Hematopoietic multipotent progenitor cell treated with erythropoietin and hydrocortisone succinate and interleukin-3 and kit ligand, for 6 days (in vitro differentiated cells): ENCODE data around the gene ADGRE2.
"Not testable (repeated sequence)": the region's sequence is repeated elsewhere in the genome, so short reads cannot be mapped to it uniquely, and the experiment has no call there.

ENCODE experiments used
- DNase-seq: peaks from one replicate; pipeline ENCODE4 v3.0.0-alpha.2; 2015

ADGRE2 gene

DNA sequence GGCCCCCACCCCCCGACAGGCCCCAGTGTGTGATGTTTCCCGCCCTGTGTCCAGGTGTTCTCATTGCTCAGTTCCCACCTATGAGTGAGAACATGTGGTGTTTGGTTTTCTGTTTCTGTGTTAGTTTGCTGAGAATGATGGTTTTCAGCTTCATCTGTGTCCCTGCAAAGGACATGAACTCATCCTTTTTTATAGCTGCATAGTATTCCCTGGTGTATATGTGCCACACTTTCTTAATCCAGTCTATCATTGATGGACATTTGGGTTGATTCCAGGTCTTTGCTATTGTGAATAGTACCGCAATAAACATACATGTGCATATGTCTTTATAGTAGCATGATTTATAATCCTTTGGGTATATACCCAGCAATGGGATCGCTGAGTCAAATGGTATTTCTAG lies 715 bp downstream of the ADGRE2 start:
- not testable (repeated sequence) for DNase-seq

GRCh38 chr19:14775869-14776586 lies 2.3 kb downstream of the ADGRE2 start:
- DNase-seq, result peak; percentile 65

DNA sequence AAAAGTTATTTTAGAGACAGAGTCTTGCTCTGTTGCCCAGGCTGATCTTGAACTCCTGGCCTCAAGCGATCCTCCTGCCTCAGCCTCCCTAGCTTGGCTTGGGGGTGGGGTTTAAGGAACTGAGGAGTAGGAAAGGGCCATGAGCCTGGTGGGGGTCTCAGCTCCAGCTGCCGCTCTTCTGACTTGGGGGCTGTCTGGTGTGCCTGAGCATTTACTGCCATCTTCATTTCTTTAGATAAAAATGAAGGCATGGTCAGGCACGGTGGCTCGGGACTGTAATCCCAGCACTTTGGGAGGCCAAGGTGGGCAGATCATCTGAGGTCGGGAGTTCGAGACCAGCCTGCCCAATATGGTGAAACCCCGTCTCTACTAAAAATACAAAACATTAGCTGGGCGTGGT lies 3.0 kb downstream of the ADGRE2 start:
- not testable (repeated sequence) for DNase-seq

DNA sequence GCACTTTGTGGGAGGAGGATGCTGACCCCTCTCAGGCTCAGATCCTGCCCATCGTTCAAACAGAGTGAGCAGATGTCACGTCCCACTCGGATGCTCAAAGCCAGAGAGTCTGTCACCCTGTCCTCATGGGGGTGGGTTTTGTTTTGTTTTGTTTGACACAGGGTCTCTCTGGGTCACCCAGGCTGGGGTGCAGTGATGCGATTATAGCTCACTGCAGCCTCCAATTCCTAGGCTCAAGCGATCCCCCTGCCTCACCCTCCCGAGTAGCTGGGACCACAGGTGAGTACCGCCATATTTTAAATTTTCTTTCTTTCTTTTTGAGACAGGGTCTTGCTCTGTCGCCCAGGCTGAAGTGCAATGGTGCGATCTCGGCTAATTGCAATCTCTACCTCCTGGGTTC lies 4.0 kb downstream of the ADGRE2 start:
- DNase-seq, result no peak

DNA sequence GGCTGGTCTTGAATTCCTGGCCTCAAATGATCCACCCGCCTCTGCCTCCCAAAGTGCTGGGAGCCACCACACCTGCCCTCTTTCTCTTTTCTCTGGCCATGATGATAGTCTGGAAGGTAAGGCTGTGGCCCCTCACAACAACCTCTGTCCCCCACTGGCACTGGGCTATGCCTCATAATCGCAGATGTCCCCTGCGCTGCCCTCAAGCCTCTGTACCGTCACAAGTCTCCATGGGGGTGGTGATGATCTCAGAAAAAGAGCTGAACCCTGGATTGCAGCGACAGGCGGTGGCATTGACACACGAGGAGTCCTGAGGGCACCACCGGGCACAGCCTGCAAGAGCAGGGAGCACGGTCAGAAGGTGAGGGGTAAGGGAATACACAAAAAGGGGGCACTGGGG lies 4.6 kb downstream of the ADGRE2 start:
- DNase-seq, result not testable (repeated sequence)

- DNase-seq, result no peak
These were observed 5.4 kb downstream of the ADGRE2 start for GRCh38 chr19:14772995-14773394.

GRCh38 chr19:14772467-14772866 lies 5.9 kb downstream of the ADGRE2 start:
- DNase-seq, result no peak

DNA sequence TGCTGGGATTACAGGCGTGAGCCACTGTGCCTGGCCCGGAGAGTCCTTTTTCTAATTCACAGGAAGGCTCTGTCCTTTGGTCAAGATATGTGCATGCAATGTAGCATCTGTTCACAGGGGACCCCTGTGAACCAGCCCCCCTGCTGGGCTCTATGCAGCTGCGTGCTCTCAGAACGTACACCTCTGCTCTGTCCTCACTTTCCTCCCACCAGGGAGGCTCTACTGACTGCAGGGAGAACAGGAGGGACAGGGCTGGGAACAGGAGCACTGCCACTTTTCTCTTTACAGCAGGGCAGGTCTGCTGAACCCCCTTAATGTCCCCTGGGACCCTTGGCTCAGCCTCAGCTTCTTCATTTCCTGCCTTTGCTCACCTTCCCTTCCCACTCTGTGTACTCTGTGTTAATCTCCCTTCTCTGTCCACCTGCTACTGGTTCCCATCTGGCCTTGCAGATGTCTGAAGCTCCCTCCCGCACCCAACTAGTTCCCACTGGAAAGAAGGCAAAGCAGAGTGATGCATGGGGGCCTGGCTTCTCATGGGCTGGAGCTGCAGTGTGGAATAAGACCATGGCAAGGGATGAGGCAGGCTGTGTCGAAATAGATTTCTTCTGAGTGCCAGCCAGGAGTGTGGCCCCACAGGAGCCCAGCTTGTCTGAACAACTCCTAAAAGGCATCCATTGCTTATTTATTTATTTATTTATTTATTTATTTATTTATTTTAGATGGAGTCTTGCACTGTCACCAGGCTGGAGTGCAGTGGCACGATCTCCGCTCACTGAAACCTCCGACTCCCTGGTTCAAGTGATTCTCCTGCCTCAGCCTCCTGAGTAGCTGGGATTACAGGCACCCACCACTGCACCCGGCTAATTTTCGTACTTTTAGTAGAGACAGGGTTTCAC lies 7.2 kb downstream of the ADGRE2 start:
- no peak for DNase-seq

DNA sequence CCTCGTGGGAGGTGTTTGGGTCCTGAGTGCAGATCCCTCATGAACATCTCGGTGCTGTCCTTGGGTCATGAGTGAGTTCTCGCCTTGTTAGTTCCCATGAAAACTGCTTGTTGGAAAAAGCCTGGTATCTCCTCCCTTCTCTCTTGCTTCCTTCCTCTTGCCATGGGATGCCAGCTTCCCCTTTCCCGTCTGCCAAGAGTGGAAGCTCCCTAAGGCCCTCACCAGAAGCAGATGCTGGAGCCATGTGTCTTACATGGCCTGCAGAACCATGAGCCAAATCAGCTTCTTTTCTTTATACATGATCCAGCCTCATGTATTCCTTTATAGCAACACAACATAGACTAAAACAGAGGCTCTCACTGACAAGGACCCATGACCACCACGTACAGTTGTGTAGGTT lies 8.2 kb downstream of the ADGRE2 start:
- no peak for DNase-seq

- DNase-seq, result no peak
These were observed 9.2 kb downstream of the ADGRE2 start for GRCh38 chr19:14769201-14769600.

- DNase-seq, result no peak
These were observed 10.4 kb downstream of the ADGRE2 start for GRCh38 chr19:14768001-14768400.

DNA sequence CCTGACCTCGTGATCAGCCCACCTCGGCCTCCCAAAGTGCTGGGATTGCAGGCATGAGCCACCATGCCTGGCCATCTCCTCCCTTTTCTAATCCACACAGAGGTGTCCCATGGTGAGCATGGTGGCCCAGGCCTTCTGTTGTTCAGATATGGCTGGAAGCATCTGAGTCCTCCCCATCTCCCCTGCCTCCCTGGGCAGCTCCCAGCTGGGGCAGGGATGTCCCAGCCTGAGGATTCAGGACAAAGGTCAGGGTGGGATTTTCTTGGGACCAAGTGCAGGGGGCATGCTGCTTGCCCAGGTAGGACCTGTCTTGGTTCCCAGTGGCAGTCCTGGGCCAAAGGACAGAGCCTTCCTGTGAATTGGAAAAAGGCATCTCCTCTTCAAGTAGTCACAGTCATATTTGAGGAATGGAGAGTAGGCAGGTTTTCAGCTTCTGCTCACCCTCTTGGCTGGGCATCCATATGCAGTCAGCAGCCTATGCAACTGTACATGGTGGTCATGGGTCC lies 10.8 kb downstream of the ADGRE2 start:
- no peak for DNase-seq

- DNase-seq, result not testable (repeated sequence)
These were observed 12.5 kb downstream of the ADGRE2 start for GRCh38 chr19:14765841-14766240.

GRCh38 chr19:14765403-14765802 lies 13.0 kb downstream of the ADGRE2 start:
- DNase-seq, result not testable (repeated sequence)

DNA sequence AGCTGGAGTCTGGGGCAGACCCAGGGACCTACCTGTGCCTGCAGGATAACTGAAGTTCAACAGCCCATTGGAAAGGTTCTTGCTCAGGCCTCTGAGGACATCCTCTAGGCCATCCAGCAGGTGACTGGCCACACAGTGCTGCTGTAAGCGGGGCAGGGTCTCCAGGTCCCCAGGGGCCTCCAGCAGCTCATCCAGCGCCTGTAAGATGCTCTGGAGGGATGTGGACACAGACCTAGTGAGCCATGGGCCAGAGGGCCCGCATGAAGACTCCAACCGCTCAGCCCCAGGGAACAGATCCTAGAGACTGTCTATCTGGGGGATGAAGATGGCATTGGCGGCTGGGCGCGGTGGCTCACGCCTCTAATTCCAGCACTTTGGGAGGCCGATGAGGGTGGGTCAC lies 14.0 kb downstream of the ADGRE2 start:
- DNase-seq, result no peak

DNA sequence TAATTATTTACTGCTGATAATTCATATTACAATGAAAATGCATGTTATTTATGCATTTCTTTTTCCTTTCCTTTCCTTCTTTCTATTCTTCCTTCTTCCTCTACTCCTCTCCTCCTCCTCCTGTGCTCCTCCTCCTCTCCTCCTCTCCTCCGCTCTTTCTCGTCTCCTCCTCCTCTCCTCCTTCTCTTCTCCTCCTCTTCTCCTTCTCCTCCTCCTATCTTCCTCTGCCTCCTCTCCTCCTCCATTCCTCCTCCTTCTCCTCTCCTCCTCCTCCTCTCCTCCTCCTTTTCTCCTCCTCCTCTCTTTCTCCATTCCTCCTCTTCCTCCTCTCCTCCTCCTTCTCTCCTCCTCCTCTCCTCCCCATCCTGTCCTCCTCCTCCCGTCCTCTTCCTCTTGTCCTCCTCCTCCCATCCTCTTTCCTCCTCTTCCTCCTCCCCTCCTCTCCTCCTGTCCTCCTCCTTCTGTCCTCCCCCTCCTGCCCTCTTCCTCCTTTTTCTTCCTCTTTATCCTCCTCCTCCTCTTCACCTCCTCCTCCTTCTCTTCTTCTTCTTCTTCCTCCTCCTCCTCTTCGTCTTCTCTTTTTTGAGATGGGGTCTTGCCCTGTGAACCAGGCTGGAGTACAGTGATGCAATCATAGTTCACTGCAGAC lies 14.7 kb downstream of the ADGRE2 start:
- no peak for DNase-seq

- no peak for DNase-seq
These were observed 16.2 kb downstream of the ADGRE2 start for GRCh38 chr19:14762111-14762510.

DNA sequence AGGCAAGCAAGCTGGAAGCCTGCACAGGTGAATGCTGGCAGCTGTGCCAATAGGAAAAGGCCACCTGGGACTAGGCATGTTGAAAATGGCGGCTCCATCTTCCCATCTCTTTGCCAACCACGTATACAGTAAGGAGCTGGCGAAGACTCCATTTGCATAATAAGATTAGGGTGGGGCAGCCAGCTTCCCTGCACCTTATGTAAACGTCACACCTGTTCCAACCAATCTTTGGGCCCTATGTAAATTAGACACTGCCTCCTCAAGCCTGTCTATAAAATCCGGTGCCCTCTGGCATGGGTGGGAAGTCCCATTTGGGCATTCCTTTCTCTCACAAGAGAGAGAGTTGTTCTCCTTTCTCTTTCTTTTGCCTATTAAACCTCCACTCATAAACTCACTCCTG lies 16.8 kb downstream of the ADGRE2 start:
- no peak for DNase-seq

DNA sequence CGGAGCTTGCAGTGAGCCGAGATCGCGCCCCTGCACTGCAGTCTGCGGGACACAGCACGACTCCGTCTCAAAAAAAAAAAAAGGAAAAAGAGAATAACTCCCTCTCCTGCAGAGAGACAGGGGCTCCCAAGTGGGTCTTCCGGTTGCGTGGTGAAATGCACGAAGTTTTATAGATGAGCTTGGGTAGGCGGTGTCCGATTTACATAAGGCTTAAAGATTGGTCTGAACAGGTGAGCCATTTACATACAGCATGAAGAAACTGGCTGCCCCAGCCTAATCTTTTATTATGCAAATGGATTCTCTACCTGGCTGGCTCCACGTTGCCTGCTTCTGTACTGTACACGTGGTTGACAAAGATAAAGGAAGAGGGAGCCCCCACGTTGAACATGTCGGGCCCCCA lies 19.5 kb downstream of the ADGRE2 start:
- no peak for DNase-seq

DNA sequence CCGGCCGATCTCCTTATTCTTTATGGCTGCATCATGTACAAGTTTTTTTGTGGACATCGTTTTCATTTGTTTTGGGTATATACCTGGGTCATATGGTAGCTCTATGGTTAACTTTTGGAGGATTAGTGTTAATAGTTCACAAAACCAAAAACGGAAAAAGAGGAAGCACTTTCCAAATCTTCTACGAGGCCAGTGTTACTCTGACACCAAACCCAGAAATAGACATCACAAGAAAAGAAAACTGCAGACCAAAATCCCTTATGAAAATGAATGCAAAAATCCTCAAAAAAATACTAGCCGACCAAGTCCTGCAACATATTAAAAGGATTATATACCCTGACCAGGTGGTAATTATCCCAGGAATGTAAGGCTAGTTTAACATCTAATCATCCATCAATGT lies 29.8 kb downstream of the ADGRE2 start:
- DNase-seq, result no peak

GRCh38 chr19:14746886-14747285 lies 31.5 kb downstream of the ADGRE2 start:
- peak; percentile 48 for DNase-seq

- DNase-seq, result no peak
These were observed 42.4 kb downstream of the ADGRE2 start for GRCh38 chr19:14735915-14736314.

- DNase-seq, result no peak
These were observed 44.8 kb downstream of the ADGRE2 start for GRCh38 chr19:14733574-14733973.

- no peak for DNase-seq
These were observed 45.9 kb downstream of the ADGRE2 start for GRCh38 chr19:14732510-14732909.
